Measurements from ENCODE around the gene FLT3.

- no peak for TF ChIP-seq CTCF (IDR thresholded peaks at IDR 0.05; ENCODE audit: insufficient read depth, low read length, poor library complexity, severe bottlenecking)
- TF ChIP-seq EZH2phosphoT487 (conservative IDR thresholded peaks at IDR 0.05; ENCODE audit: low read length) = no peak
Observed at GRCh38 chr13:27963491-27963890, 136.9 kb downstream of the FLT3 start.
